22Rv1 (cell line): Measurements from ENCODE around the gene ATP5ME.

Source experiments
- ZFX ChIP-seq: fragments of 450-650 bp; IDR thresholded peaks from 2 replicates; pipeline ENCODE4 v1.6.1; 2017; ENCODE audit warnings: antibody characterized with exemption, borderline replicate concordance
- TF ChIP-seq, protein P1 (sequence below): fragments of 450-650 bp; IDR thresholded peaks from 2 replicates; pipeline ENCODE4 v1.5.1; 2017; ENCODE audit warnings: mild to moderate bottlenecking

DNA sequence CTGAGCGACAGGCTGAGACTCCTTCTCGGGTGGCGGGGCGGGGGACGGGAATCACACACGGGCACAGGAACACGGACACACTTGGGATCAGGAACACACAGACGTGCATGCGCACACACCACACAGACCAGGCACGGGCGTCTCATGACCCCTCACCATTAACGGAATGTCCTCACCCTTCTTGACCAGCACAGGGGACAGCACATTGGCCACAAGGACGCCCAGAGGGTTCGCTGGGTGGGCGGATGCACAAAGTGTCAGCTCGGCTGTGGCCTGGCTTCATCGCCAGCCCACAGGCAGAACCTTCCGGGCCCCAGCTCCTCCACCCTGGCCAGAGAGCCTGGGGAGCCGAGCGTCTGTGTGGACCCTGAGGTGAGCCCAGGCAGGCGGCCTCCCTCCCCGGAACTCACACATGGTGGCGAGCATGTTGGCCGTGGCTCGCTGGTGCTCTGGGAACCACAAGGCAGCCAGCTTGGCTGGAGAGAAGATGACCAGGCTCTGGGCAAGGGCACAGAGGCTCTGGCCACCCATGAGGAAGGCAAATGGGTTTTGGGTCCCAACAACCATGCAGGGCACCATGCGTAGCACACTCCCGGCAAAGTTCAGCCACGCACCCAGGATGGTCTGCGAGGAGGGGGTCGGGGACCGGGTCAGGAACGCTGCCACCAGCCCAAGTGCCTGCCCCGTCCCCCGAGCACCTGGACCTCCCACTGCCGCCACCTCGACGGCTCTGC is 11.8 kb upstream of the ATP5ME start:
- TF ChIP-seq, protein P1, sequence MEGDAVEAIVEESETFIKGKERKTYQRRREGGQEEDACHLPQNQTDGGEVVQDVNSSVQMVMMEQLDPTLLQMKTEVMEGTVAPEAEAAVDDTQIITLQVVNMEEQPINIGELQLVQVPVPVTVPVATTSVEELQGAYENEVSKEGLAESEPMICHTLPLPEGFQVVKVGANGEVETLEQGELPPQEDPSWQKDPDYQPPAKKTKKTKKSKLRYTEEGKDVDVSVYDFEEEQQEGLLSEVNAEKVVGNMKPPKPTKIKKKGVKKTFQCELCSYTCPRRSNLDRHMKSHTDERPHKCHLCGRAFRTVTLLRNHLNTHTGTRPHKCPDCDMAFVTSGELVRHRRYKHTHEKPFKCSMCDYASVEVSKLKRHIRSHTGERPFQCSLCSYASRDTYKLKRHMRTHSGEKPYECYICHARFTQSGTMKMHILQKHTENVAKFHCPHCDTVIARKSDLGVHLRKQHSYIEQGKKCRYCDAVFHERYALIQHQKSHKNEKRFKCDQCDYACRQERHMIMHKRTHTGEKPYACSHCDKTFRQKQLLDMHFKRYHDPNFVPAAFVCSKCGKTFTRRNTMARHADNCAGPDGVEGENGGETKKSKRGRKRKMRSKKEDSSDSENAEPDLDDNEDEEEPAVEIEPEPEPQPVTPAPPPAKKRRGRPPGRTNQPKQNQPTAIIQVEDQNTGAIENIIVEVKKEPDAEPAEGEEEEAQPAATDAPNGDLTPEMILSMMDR = no peak
- no peak for TF ChIP-seq ZFX
